IMR-90 (cell line): Measurements from ENCODE around the gene WNT11. TPM values are rescaled to one million over a fixed set of nuclear protein-coding genes. Genes with fewer than 3 reads are reported as not detected.

Source experiments
- ATAC-seq: fragments of 200-7000 bp; cut with Tn5 transposase; 2 replicates; pipeline ENCODE4 v1.9.1; 2020; ENCODE audit warnings: low read depth, mild to moderate bottlenecking, moderate library complexity
- BruUV-seq: library from RNA; stranded (reverse); fragments of 400-500 nt; replicated peaks from 2 replicates; lab custom pipeline; 2021; lab: Mats Ljungman, UMichigan
- CTCF ChIA-PET: fragments of 300-600 bp; formaldehyde crosslinking; extraction: SDS; loops from one replicate; lab custom pipeline; 2021; ENCODE audit warnings: antibody characterized with exemption; lab: Yijun Ruan, JAX
- POLR2A ChIA-PET: fragments of 300-600 bp; sonication (Branson Sonifier 250); formaldehyde crosslinking; loops from one replicate; lab custom pipeline; 2022; ENCODE audit warnings: antibody characterized with exemption; ENCODE audit not compliant: unreplicated experiment; lab: Charles Lee
- DNase-seq: peaks from one replicate; pipeline ENCODE4 v3.0.0; 2013
- H2AFZ ChIP-seq: replicated peaks from 2 replicates; pipeline ENCODE3; 2013; ENCODE audit warnings: low read length, mild to moderate bottlenecking; ENCODE audit not compliant: poor library complexity
- H2AK5ac ChIP-seq: 2 replicates; pipeline ENCODE4 v1.6.1; 2013; ENCODE audit warnings: low read depth, low read length, inconsistent platforms
- H2AK9ac ChIP-seq: replicated peaks from 2 replicates; pipeline ENCODE3; 2013; ENCODE audit warnings: mild to moderate bottlenecking, low read depth, low read length, moderate library complexity; ENCODE audit not compliant: poor library complexity
- H2BK120ac ChIP-seq: 2 replicates; pipeline ENCODE4 v1.6.1; 2013; ENCODE audit warnings: low read depth, low read length, inconsistent platforms
- H2BK15ac ChIP-seq: 3 replicates; pipeline ENCODE4 v1.6.1; 2013; ENCODE audit warnings: low read depth, low read length, inconsistent platforms
- H2BK20ac ChIP-seq: 2 replicates; pipeline ENCODE4 v1.6.1; 2013; ENCODE audit warnings: low read depth, mild to moderate bottlenecking, inconsistent platforms, low read length, moderate library complexity
- H2BK5ac ChIP-seq: 2 replicates; pipeline ENCODE4 v1.6.1; 2013; ENCODE audit warnings: mild to moderate bottlenecking, low read depth, low read length, inconsistent platforms; ENCODE audit not compliant: poor library complexity, severe bottlenecking
- H3K14ac ChIP-seq: replicated peaks from 2 replicates; pipeline ENCODE4 v1.6.1; 2013; ENCODE audit warnings: low read depth, low read length, inconsistent platforms
- H3K18ac ChIP-seq: 2 replicates; pipeline ENCODE4 v1.6.1; 2013; ENCODE audit warnings: low read depth, low read length, control low read depth
- H3K23ac ChIP-seq: 2 replicates; pipeline ENCODE4 v1.6.1; 2013; ENCODE audit warnings: low read depth, low read length, inconsistent platforms
- H3K27ac ChIP-seq: 2 replicates; pipeline ENCODE4 v1.5.1; 2013; ENCODE audit warnings: mild to moderate bottlenecking, control low read depth, low read length; ENCODE audit not compliant: insufficient read depth
- H3K27me3 ChIP-seq: 2 replicates; pipeline ENCODE4 v1.6.1; 2013; ENCODE audit warnings: low read length; ENCODE audit not compliant: control insufficient read depth, insufficient read depth
- H3K36me3 ChIP-seq: 2 replicates; pipeline ENCODE4 v1.6.1; 2013; ENCODE audit warnings: low read length, mixed read lengths; ENCODE audit not compliant: control insufficient read depth, insufficient read depth
- H3K4ac ChIP-seq: 2 replicates; pipeline ENCODE4 v1.6.1; 2013; ENCODE audit warnings: low read depth, low read length, inconsistent platforms
- H3K4me1 ChIP-seq: 2 replicates; pipeline ENCODE4 v1.6.1; 2013; ENCODE audit warnings: low read length, mixed read lengths; ENCODE audit not compliant: control insufficient read depth, insufficient read depth
- H3K4me2 ChIP-seq: 2 replicates; pipeline ENCODE4 v1.6.1; 2013; ENCODE audit warnings: low read depth, mild to moderate bottlenecking, control low read depth, low read length, moderate library complexity
- H3K4me3 ChIP-seq: 2 replicates; pipeline ENCODE4 v1.5.1; 2013; ENCODE audit warnings: low read depth, mild to moderate bottlenecking, control low read depth, low read length, moderate library complexity; ENCODE audit not compliant: insufficient read depth
- H3K56ac ChIP-seq: 2 replicates; pipeline ENCODE4 v1.6.1; 2013; ENCODE audit warnings: low read length, inconsistent platforms; ENCODE audit not compliant: insufficient read depth; ENCODE audit errors: extremely low read depth
- H3K79me1 ChIP-seq, 2 experiments: 2 replicates each; pipeline ENCODE4 v1.6.1; 2013; ENCODE audit warnings: low read length in 2 of 2, inconsistent platforms in 1 of 2, low read depth in 1 of 2
- H3K9ac ChIP-seq: 2 replicates; pipeline ENCODE4 v1.6.1; 2013; ENCODE audit warnings: low read depth, low read length, control low read depth
- H3K9me1 ChIP-seq: 2 replicates; pipeline ENCODE4 v1.6.1; 2013; ENCODE audit warnings: low read length, inconsistent platforms; ENCODE audit not compliant: insufficient read depth
- H3K9me3 ChIP-seq: 2 replicates; pipeline ENCODE4 v1.6.1; 2013; ENCODE audit warnings: low read length; ENCODE audit not compliant: control insufficient read depth, insufficient read depth
- H4K20me1 ChIP-seq: 2 replicates; pipeline ENCODE4 v1.6.1; 2013; ENCODE audit warnings: low read length, inconsistent platforms; ENCODE audit not compliant: insufficient read depth
- H4K5ac ChIP-seq: 2 replicates; pipeline ENCODE4 v1.6.1; 2013; ENCODE audit warnings: mild to moderate bottlenecking, low read depth, low read length, control low read depth
- H4K8ac ChIP-seq, 2 experiments: 2 replicates each; pipeline ENCODE4 v1.6.1; 2013; ENCODE audit warnings: low read depth in 2 of 2, low read length in 2 of 2, control low read depth in 1 of 2, inconsistent platforms in 1 of 2
- H4K91ac ChIP-seq: 2 replicates; pipeline ENCODE4 v1.6.1; 2013; ENCODE audit warnings: low read depth, low read length, inconsistent platforms; ENCODE audit not compliant: insufficient read depth
- BHLHE40 ChIP-seq: fragments of 150-350 bp; IDR thresholded peaks from 2 replicates; pipeline ENCODE4 v1.6.1; 2016; ENCODE audit warnings: mild to moderate bottlenecking, low read depth, low read length
- CHD1 ChIP-seq: IDR thresholded peaks from 2 replicates; pipeline ENCODE4 v1.6.1; 2012; ENCODE audit warnings: low read depth, low read length, improper control_type of control experiment
- NFE2L2 ChIP-seq: fragments of 150-350 bp; IDR thresholded peaks from 2 replicates; pipeline ENCODE4 v1.6.1; 2016; ENCODE audit warnings: low read depth, mild to moderate bottlenecking, low read length
- SMC3 ChIP-seq: fragments of 150-350 bp; IDR thresholded peaks from 2 replicates; pipeline ENCODE4 v1.6.1; 2016; ENCODE audit warnings: low read depth, mild to moderate bottlenecking, antibody characterized with exemption, low read length, moderate library complexity
- WGBS, 2 experiments: methylation state at CpG; one replicate each; pipeline versions ENCODE4 v1.1.5 to v1.1.7; 2013; ENCODE audit warnings: missing lambda C conversion rate in 2 of 2; ENCODE audit not compliant: insufficient read length in 1 of 2; ENCODE audit errors: extremely low coverage in 2 of 2; 5-methylcytosine and 5-hydroxymethylcytosine counted together
- dilution Hi-C: fragments of 300-500 bp; cut with HindIII; formaldehyde crosslinking; loops from one replicate; pipeline ENCODE4 v1.14.3; 2018; ENCODE audit warnings: low sequenced_read_pairs; ENCODE audit not compliant: unreplicated experiment
- in situ Hi-C: fragments of 300-500 bp; cut with MboI; formaldehyde crosslinking; loops from 3 replicates; pipeline ENCODE4 v1.14.3; 2019; ENCODE audit warnings: low sequenced_read_pairs, inconsistent platforms, mixed read lengths
- intact Hi-C: fragments of 100-400 bp; cut with micrococcal nuclease; formaldehyde crosslinking; loops from 2 replicates; pipeline ENCODE4 v1.10.0; 2022
- polyA plus RNA-seq, 3 experiments: library from polyadenylated mRNA; depleted of rRNA; stranded (reverse); fragments of >200 nt; gene quantifications; 2 replicates each; pipeline ENCODE4 v1.2.3, GENCODE V29; 2012; ENCODE audit warnings: low replicate concordance in 1 of 3
- total RNA-seq: library from RNA; depleted of rRNA; stranded (reverse); fragments of >200 nt; gene quantifications from 2 replicates; pipeline ENCODE4 v1.2.3, GENCODE V29; 2012
- TF ChIP-seq, protein P1 (sequence below): fragments of 150-350 bp; IDR thresholded peaks from 2 replicates; pipeline ENCODE4 v1.6.1; 2017; ENCODE audit warnings: mild to moderate bottlenecking, antibody characterized with exemption, low read length, low read depth

WNT11 gene
- total and polyA plus RNA-seq, 2 of the 4 experiments (the other 2 are of a cell fraction): 0.10 TPM; not detected in 1

DNA sequence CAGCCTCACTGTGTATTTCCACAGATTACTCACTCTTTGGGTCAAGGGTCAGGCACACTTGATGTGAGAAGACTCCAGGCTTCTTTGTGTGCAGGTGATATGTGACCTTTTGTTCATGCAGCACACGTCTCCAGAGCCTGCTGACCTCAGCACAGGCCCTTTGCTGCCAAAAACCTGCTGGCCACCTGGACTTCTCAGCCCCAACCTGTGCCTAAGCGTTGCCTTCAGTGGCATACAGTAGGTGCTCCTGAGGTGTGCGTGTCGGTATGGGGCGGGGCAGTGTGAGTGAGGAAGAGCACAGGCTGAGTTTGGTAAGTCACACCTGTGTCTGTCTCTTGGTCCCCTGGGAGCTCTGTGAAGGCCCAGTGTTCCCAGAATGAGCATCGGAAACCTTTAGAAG, 58.1 kb downstream of the WNT11 start:
- H3K23ac ChIP-seq: no peak overlapping the region
- in situ Hi-C loops: no loop called here
- CTCF ChIA-PET: no interaction called here
- no peak overlapping the region for H3K56ac ChIP-seq
- no peak overlapping the region for H2BK20ac ChIP-seq
- TF ChIP-seq NFE2L2 (no peak), SMC3 (no peak), CHD1 (no peak), BHLHE40 (no peak)
- TF ChIP-seq, protein P1, sequence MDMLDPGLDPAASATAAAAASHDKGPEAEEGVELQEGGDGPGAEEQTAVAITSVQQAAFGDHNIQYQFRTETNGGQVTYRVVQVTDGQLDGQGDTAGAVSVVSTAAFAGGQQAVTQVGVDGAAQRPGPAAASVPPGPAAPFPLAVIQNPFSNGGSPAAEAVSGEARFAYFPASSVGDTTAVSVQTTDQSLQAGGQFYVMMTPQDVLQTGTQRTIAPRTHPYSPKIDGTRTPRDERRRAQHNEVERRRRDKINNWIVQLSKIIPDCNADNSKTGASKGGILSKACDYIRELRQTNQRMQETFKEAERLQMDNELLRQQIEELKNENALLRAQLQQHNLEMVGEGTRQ: no peak
- no peaks in the 10 kb centered on the region for H3K9me3 ChIP-seq
- H3K9me1 ChIP-seq: peaks cover 11% of the 10 kb centered on the region; the same call in 1 of the 2 replicates
- H2AK5ac ChIP-seq: no peak overlapping the region
- POLR2A ChIA-PET: no interaction called here
- H3K4me1 ChIP-seq: no peaks in the 10 kb centered on the region
- no peak overlapping the region for H4K8ac ChIP-seq
- H4K5ac ChIP-seq: no peak overlapping the region
- H3K27me3 ChIP-seq: peaks cover 2% of the 10 kb centered on the region; the same call in 1 of the 2 replicates
- dilution Hi-C loops: no loop called here
- no peak overlapping the region for H3K4me3 ChIP-seq
- ATAC-seq (no peak), DNase-seq (no peak)
- intact Hi-C loops: no loop called here
- no peak overlapping the region for H3K4ac ChIP-seq
- H3K18ac ChIP-seq: no peak overlapping the region
- no peak overlapping the region for H2AFZ ChIP-seq
- no peak overlapping the region for H2AK9ac ChIP-seq
- no peak overlapping the region for H2BK15ac ChIP-seq
- no peak overlapping the region for H3K9ac ChIP-seq
- H4K91ac ChIP-seq: no peak overlapping the region
- no peak overlapping the region for H3K14ac ChIP-seq
- no peak overlapping the region for H2BK5ac ChIP-seq
- H2BK120ac ChIP-seq: no peak overlapping the region
- no peak overlapping the region for H3K4me2 ChIP-seq
- no peaks in the 10 kb centered on the region for H4K20me1 ChIP-seq
- no peaks in the 10 kb centered on the region for H3K36me3 ChIP-seq
- H3K27ac ChIP-seq: no peak overlapping the region
- WGBS, 2 experiments: 100% methylated on average over 1 of the region's 6 CpGs; no CpG with 5 or more reads in 1 of the 2 experiments
- BruUV-seq: no TSS peak
- no peaks in the 10 kb centered on the region for H3K79me1 ChIP-seq
